Measurements from ENCODE around the gene RAC2. TPM values are rescaled to one million over a fixed set of nuclear protein-coding genes. Genes with fewer than 3 reads are reported as not detected.

RAC2 gene
- total RNA-seq, 1 experiment from 2014 or later: 90.5 TPM

DNA sequence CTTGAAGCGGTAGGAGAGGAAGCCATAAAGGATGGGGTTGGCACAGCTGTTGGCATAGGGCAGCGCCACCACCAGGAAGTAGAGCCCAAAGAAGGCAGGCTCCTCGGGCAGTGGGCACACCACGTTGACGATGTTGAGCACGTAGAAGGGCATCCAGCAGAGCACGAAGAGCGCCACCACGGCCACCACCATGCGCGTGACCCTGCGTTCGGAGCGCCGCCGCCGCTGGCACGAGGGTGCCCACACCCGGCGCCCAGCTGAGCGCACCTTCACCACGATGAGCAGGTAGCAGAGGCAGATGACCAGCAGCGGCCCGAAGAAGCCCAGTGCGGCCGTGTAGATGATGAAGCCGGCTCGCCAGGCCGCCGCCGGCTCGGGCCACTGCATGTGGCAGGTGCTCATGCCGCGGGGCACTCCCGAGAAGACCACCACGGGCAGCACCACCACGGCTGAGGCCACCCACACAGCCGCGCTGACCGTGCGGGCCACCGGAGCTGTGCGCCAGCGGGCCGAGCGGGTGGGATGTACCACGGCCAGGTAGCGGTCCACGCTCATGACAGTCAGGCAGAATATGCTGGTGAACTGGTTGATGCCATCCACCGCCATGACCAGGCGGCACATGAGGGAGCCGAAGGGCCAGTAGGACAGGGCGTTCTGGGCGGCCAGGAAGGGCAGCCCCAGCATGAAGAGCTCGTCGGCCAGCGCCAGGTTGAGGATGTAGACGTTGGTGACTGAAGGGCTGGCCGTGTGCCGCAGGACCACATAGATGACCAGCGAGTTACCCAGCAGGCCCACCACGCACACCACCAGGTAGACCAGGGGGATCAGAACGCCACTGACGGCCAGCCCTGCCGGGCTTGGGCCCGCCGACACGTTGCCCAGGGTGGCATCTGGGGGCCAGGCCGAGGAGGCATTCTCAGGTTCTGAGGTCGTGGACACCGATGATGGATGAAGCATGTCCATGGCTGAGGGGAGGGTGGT is 36.9 kb downstream of the RAC2 start:
- CTCF ChIA-PET: no interaction called here

DNA sequence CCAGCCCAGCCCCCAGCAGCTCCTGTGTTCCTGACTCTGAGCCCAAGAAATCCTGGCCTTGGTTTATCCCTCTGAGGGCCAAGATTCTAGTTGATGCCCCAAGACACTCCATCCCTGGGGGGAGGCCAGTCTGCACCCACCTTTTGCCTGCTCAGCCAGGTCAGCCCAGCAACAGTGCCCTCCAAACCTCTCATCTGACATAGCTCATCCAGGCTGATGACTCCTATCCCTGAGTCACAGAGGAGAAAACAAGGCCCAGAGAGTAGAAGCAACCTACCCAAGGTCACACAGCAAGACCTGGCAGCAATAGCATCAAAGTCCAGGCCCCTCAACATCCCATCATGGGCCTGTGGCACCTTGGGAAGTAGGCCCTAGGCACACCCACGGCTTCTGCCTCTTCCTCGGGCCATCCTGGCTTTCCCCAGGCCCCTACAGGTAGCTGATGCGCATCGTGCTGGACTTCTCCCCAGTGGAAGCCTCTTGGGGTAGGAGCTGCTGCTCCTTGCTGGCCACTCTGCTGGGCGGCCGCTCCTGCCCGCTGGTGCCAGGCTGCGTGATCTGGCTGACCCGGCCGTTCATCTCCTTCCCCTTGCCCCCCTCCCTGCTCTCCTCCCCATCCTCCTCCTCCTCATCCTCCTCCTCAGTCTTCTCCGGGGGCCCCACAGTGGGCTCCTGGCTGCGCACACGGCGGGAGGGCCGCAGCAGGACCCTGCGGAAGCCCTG is 37.8 kb downstream of the RAC2 start:
- no peak for DNase-seq
- H3K27ac ChIP-seq: no peak overlapping the region
- no peak overlapping the region for H3K4me3 ChIP-seq
- peaks cover 3% of the 10 kb centered on the region; the same call in 1 of the 2 replicates for H3F3A ChIP-seq (ENCODE audit: insufficient read depth, low read depth)
- intact Hi-C loops (cut with micrococcal nuclease; ENCODE audit: unreplicated experiment): no loop called here
- no peaks in the 10 kb centered on the region for H4K20me1 ChIP-seq (ENCODE audit: insufficient read depth)
- POLR2A ChIA-PET (ENCODE audit: unreplicated experiment): no interaction called here
- no peak overlapping the region for H3K4me2 ChIP-seq
- H3K36me3 ChIP-seq (ENCODE audit: low read depth): no peaks in the 10 kb centered on the region
- H3K9me2 ChIP-seq (ENCODE audit: insufficient read depth): no peaks in the 10 kb centered on the region
- H2AFZ ChIP-seq: no peak overlapping the region
- H3K9me3 ChIP-seq (ENCODE audit: insufficient read depth, low read depth): no peaks in the 10 kb centered on the region
- CTCF ChIA-PET: no interaction called here
- no TSS peak for BruUV-seq (replicated peaks)
- TF ChIP-seq EZH2 (IDR thresholded peaks at IDR 0.05; ENCODE audit: low read depth): no peak
- TF ChIP-seq, protein P1, sequence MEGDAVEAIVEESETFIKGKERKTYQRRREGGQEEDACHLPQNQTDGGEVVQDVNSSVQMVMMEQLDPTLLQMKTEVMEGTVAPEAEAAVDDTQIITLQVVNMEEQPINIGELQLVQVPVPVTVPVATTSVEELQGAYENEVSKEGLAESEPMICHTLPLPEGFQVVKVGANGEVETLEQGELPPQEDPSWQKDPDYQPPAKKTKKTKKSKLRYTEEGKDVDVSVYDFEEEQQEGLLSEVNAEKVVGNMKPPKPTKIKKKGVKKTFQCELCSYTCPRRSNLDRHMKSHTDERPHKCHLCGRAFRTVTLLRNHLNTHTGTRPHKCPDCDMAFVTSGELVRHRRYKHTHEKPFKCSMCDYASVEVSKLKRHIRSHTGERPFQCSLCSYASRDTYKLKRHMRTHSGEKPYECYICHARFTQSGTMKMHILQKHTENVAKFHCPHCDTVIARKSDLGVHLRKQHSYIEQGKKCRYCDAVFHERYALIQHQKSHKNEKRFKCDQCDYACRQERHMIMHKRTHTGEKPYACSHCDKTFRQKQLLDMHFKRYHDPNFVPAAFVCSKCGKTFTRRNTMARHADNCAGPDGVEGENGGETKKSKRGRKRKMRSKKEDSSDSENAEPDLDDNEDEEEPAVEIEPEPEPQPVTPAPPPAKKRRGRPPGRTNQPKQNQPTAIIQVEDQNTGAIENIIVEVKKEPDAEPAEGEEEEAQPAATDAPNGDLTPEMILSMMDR (conservative IDR thresholded peaks at IDR 0.05): no peak
- no peaks in the 10 kb centered on the region for H3K27me3 ChIP-seq (ENCODE audit: insufficient read depth, low read depth)
- H3K79me2 ChIP-seq (ENCODE audit: low read depth): no peaks in the 10 kb centered on the region
- H3K4me1 ChIP-seq (replicated peaks; ENCODE audit: insufficient read depth): no peaks in the 10 kb centered on the region

More for the DNA sequence above, 36.9 kb downstream of the RAC2 start:
- intact Hi-C loops (cut with micrococcal nuclease; ENCODE audit: unreplicated experiment): no loop called here
- BruUV-seq (replicated peaks): no TSS peak
- Histone ChIP-seq H3K27ac (no peak overlapping the region), H3K4me3 (no peak overlapping the region), H3K36me3 (ENCODE audit: low read depth) (no peaks in the 10 kb centered on the region), H4K20me1 (ENCODE audit: insufficient read depth) (no peaks in the 10 kb centered on the region), H3K79me2 (ENCODE audit: low read depth) (no peaks in the 10 kb centered on the region), H3K27me3 (ENCODE audit: insufficient read depth, low read depth) (no peaks in the 10 kb centered on the region), H3K4me1 (replicated peaks; ENCODE audit: insufficient read depth) (no peaks in the 10 kb centered on the region), H3K9me2 (ENCODE audit: insufficient read depth) (no peaks in the 10 kb centered on the region), H3K9me3 (ENCODE audit: insufficient read depth, low read depth) (no peaks in the 10 kb centered on the region), H3K4me2 (no peak overlapping the region), H3F3A (ENCODE audit: insufficient read depth, low read depth) (peaks cover 3% of the 10 kb centered on the region; the same call in 1 of the 2 replicates), H2AFZ (no peak overlapping the region)
- POLR2A ChIA-PET (ENCODE audit: unreplicated experiment): no interaction called here
- no peak for DNase-seq
- TF ChIP-seq, protein P1 (conservative IDR thresholded peaks at IDR 0.05): no peak
- TF ChIP-seq EZH2 (IDR thresholded peaks at IDR 0.05; ENCODE audit: low read depth): no peak

DNA sequence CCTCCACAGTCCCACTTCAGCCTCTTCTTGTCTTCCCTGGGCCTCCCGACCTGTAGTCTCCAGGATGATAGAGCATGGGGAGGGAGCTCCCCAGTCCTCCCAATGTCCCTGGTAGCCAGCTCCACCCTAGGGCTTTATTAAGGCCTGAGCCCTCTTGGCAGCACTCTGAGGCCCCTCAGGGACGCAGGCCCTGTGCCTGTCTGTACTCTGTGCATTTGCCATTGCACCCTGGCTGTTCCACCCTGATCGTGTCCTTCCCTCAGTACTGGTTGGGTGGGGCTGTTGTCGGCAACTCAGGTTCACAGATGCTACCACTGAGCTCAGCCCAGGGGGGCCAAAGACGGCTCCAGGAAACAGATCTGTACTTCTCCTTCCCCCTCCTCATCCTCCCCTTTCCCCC is 39.0 kb downstream of the RAC2 start:
- intact Hi-C loops (cut with micrococcal nuclease; ENCODE audit: unreplicated experiment): no loop called here
- H3K9me3 ChIP-seq (ENCODE audit: insufficient read depth, low read depth): no peaks in the 10 kb centered on the region
- no peak overlapping the region for H2AFZ ChIP-seq
- no peak for TF ChIP-seq EZH2 (IDR thresholded peaks at IDR 0.05; ENCODE audit: low read depth)
- TF ChIP-seq, protein P1 (conservative IDR thresholded peaks at IDR 0.05): no peak
- peaks cover 2% of the 10 kb centered on the region for H3K4me1 ChIP-seq (replicated peaks; ENCODE audit: insufficient read depth)
- no peak overlapping the region for H3K27ac ChIP-seq
- H3K79me2 ChIP-seq (ENCODE audit: low read depth): no peaks in the 10 kb centered on the region
- no peak overlapping the region for H3K4me2 ChIP-seq
- H4K20me1 ChIP-seq (ENCODE audit: insufficient read depth): no peaks in the 10 kb centered on the region
- ChIA-PET POLR2A (ENCODE audit: unreplicated experiment) (no interaction called here), CTCF (no interaction called here)
- no peaks in the 10 kb centered on the region; the same call in 1 of the 2 replicates for H3F3A ChIP-seq (ENCODE audit: insufficient read depth, low read depth)
- H3K9me2 ChIP-seq (ENCODE audit: insufficient read depth): no peaks in the 10 kb centered on the region
- H3K27me3 ChIP-seq (ENCODE audit: insufficient read depth, low read depth): no peaks in the 10 kb centered on the region
- DNase-seq: no peak
- BruUV-seq (replicated peaks): no TSS peak
- no peak overlapping the region for H3K4me3 ChIP-seq
- no peaks in the 10 kb centered on the region for H3K36me3 ChIP-seq (ENCODE audit: low read depth)
